Kidney capillary endothelial cell (primary cell): ENCODE measurements around the gene CD300LD.
"Not testable (repeated sequence)": the region's sequence is repeated elsewhere in the genome, so short reads cannot be mapped to it uniquely, and the experiment has no call there.

ENCODE experiments used
- DNase-seq: peaks from one replicate; pipeline ENCODE4 v3.0.0-alpha.2; 2018; ENCODE audit warnings: low spot score

The CD300LD gene

DNA sequence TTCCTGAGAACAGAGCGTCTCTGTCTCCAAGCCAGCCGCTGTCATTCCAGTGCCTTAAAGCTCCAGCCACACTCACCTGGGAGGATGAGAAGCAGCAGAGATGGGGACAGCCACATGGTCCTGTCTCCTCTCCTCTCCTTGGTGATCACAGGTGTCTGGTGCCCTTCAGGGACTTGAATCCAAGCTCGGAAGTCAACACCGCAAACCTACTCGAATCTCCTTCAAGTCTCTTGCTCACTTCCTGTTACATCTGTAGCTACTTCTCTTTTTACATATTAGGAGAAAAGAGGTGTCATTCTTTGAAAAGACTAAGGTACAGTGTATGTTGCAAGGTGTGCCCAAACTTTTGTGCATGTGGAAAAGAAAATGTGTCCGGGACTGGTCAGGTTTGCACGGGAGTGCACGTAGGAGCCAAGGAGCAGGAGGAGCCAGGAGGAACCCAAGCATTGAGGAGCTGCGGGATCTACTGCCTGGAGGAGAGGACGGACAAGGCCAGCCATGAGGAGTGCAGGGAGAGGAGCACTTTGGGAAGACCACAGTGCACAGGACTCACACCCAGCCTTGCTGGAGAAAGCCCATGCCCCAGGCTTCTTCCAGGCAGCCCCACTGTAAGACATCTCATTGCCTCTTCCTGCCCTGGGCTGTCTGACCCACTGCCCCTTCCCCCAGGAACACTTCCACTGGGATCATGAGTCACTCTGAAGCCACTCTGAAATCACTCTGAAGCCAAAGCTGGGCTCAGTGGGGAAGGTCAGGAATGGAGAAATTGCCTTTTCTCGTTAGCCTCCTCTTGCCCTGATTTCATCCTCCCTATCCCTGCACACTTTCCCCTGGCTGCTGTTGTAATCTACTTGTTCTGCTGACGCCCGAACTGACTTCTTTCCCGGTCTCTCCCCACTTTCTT lies at the start of gene CD300LD:
TSS of gene CD300LD (minus strand) at position 197 of the 904 bp plus-strand sequence. CDS start at position 116, 81 bp downstream.
- no peak for DNase-seq

GRCh38 chr17:74641224-74641957 lies 49.3 kb upstream of the CD300LD start:
- no peak for DNase-seq

- DNase-seq: no peak
These were observed 47.6 kb upstream of the CD300LD start for GRCh38 chr17:74639704-74640151.

- no peak for DNase-seq
These were observed 45.8 kb upstream of the CD300LD start for GRCh38 chr17:74637926-74638325.

- DNase-seq: no peak
These were observed 45.2 kb upstream of the CD300LD start for GRCh38 chr17:74637265-74637664.

DNA sequence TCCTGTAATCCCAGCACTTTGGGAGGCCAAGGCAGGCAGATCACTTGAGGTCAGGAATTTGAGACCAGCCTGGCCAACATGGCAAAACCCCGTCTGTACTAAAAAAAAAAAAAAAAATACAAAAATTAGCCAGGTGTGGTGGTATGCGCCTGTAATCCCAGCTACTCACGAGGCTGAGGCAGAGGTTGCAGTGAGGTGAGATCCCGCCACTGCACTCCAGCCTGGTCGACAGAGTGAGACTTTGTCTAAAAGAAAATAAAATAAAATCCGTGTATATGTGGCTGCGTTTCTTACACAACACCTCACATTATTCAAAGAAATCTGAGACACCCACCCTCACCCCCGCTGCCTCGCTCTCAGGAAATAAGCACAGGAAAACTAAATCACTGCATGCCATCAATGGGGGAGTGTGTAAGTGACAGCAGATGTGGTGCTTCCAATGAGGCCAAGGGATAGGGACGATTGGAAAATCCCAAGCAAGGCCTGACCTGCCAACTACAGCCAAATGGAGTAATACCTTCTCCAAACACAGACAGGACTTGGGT lies 44.5 kb upstream of the CD300LD start:
- DNase-seq: not testable (repeated sequence)

DNA sequence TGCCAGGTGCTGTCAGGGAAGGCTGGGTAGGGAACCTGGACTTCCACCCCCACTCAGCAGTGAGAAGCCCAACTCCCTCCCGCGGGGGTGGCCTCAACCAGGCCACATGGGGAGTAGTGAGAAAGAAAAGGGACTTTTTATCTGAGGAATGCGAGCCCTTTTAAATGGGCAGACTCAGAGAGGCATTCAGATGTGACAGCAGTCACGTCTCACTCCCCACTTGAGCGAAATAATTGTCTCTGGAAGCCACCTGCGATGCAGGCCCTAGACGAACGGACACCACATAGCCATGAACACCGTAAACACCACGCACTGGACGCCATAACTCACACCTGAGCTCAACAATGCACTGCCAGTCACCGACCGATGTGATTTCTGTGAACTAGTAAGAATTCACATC lies 43.3 kb upstream of the CD300LD start:
- no peak for DNase-seq

GRCh38 chr17:74633326-74633725 lies 41.2 kb upstream of the CD300LD start:
- DNase-seq: no peak

GRCh38 chr17:74632617-74633016 lies 40.5 kb upstream of the CD300LD start:
- no peak for DNase-seq

DNA sequence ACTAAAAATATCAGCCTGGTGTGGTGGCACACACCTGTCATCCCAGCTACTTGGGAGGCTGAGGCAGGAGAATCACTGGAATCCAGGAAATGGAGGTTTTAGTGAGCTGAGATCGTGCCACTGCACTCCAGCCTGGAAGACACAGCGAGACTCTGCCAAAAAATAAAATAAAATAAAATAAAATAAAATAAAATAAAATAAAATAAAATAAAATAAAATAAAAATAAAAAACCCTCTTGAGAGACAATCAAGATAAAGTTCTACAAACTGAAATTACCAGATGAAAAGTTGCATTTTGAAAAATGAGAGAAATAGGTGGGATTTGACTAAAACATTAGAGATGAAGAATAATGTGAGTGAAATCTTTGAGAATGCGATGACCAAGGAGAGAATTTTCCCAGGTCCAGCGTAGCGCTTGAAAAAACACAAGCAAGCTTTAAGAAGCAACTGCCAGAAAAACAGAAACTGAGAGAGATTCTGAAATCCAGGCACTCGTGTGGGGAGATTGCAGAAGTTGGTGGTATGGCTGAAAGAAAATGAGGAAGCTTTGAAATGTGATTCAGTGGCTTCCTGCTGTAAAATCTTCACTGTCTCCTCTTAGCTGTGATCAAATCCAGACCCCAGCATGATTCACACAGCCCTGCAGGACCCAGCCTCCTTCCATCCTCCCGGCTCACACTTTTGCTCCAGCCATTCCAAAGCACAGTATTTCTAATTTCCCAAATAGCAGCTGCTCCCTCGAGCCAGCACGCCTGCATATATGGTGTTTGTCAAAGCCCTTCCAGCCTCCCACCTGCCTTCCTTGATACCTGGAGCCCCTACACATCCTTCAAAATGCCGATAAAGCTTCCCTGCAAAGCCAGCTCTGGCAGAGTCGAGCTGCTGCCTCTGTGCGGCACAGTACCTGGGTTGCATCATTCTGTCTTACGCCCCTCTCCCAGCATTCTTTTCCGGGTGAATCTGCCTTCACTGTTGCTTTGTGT lies 39.7 kb upstream of the CD300LD start:
- no peak for DNase-seq

GRCh38 chr17:74630251-74630650 lies 38.2 kb upstream of the CD300LD start:
- DNase-seq: not testable (repeated sequence)

DNA sequence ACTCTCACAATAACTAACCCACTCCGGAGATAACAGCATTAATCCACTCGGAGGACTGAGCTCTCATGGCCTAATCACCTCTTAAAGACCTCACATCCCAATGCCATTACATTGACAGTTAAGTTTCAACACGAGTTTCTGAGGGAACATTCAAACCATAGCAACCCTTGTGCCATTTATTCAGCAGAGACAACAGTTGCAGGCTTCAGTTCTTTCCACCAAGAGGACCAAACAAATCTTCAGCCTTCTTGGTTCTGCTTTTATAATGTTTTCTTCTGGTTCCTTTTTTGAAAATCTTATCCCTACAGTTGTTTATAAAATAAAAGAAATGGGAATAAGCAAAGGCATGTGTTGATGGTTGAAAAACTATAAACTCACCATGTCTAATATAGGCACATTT lies 33.6 kb upstream of the CD300LD start:
- DNase-seq: no peak

GRCh38 chr17:74624131-74624530 lies 32.0 kb upstream of the CD300LD start:
- no peak for DNase-seq

- DNase-seq: no peak
These were observed 31.6 kb upstream of the CD300LD start, which contains the start of gene CD300E for GRCh38 chr17:74623693-74624093. TSS of gene CD300E (minus strand) at chr17:74623738. CDS start at chr17:74623621, 117 bp downstream.

- DNase-seq: no peak
These were observed 27.1 kb upstream of the CD300LD start for GRCh38 chr17:74619077-74619673.

GRCh38 chr17:74618451-74618850 lies 26.4 kb upstream of the CD300LD start:
- no peak for DNase-seq

DNA sequence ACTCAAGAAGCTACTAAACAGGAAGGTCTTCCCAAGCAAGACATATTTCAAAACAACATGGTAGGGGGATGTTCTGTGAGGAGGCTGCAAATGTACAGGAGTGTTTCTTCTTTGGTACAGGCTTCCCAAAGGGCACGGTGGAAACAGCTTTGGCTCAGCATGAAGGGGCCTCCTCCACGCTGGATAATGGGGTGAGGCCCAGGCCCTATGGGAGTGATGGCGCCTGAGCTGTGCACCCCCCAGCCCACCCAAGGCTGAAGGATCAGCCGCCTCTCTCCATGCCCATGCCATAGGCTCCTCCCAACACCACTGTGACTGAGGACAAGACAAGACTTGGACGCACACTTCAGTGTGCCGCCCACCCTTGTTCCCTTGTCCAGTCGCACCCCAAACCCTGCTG lies 24.6 kb upstream of the CD300LD start:
- DNase-seq: no peak

- no peak for DNase-seq
These were observed 20.0 kb upstream of the CD300LD start for GRCh38 chr17:74612046-74612445.

- no peak for DNase-seq
These were observed 18.0 kb upstream of the CD300LD start for GRCh38 chr17:74610108-74610507.

DNA sequence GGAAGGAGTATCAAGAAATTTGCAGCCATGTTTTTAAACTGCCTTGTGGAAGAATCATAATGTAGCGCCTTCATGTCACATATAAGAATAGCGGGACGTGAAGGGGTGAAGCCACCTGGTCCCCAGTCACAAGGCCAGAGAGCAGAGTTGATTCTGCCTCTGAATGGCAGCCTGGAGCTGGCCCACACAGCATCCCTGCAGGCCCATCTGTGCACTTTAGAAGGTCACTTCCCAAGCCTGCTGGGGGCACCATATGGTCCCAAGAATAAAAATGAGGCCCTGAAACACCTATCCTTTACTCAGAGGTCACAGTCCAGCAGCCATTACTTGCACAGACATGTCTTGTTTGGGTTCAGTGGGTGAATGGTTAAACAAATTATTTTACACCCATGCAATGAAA lies 16.4 kb upstream of the CD300LD start:
- no peak for DNase-seq

- no peak for DNase-seq
These were observed 15.1 kb upstream of the CD300LD start for GRCh38 chr17:74607221-74607620.
